ENCODE data around the gene PDLIM5.
"Not testable (repeated sequence)": the region's sequence is repeated elsewhere in the genome, so short reads cannot be mapped to it uniquely, and the experiment has no call there.

PDLIM5 gene

DNA sequence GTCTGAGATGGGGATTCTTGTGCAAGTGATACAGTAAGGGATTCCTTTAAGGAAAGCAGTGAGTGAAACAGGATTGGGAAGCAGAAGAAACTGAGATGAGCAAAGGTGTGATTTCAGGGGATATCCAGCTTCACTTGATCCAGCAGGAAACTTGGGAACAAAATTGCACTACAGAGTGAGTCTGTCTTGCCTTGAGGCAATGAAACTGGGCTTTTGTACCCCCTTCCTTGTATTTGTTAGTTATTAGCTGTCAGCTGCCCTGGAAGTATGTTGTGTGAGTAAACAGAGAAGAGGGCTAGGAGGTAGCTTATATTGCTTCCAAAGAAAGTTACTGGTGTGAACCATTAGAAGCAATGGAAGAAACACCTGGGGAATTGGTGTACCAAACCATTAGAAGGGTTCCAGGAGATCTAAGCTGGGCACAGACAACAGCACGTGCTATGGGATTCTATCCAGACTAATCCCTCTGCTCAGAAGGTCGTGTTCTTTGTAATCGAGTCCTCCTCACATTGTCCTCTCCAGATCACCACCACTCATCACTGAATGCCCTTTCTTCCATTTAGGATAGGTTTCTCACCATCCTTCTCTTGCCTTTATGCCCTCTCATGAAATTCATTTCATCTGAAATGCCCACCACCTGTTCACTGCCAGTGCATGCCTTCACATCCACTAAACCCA, 76.0 kb downstream of the PDLIM5 start:
- DNase-seq (ENCODE audit: low read depth, low spot score) = no peak

DNA sequence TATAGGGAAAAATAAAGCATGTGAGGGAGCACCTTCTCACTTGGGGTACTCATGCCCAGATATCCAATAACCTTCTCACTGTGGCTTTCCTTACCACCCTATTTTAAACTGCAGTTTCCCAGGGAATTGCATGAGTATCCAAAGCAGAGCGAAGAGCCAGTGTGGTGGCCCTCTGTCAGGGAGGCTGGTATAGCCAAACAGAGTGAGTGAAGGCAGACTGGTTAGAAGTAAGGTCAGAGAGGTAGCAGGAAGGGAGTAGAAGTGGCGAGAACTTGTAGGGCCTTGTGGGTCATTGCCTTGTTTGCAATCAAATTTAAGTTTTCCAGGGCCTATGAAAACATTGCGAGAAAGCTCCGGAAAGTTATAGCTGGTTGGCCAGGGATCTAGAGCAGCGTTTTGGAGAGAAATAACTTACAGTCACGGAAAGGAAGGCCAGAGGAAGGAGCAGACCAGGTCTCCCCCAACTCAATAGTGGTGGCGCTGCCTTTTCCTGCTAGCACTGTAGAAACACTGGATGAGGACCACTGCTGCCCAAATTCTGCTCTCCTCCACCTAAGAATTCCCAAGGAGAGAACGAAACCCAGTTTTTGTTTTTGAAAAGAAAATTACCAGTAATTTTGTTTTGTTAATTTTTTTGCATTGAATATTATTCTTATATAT, 77.2 kb downstream of the PDLIM5 start:
- no peak for DNase-seq (ENCODE audit: low read depth, low spot score)

DNA sequence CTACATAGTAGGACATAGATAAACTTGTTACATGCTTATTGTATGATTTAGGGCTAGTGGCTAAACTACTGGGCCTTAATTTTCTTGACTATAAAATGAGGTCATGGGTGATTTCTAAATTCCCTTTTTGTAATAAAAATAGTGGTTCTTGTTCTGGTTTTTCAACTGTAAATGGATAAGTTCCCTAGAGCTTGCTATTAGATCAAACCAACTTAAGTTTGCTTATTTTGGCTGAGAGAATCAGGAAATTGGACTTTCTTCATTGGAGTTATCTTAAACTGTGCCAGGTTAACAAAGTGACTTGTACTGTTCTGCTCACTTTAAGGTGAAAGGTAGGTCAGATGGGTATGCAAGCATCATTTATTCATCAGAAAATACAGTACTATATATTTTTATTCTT, 78.3 kb downstream of the PDLIM5 start:
- DNase-seq (ENCODE audit: low read depth, low spot score) = no peak

DNA sequence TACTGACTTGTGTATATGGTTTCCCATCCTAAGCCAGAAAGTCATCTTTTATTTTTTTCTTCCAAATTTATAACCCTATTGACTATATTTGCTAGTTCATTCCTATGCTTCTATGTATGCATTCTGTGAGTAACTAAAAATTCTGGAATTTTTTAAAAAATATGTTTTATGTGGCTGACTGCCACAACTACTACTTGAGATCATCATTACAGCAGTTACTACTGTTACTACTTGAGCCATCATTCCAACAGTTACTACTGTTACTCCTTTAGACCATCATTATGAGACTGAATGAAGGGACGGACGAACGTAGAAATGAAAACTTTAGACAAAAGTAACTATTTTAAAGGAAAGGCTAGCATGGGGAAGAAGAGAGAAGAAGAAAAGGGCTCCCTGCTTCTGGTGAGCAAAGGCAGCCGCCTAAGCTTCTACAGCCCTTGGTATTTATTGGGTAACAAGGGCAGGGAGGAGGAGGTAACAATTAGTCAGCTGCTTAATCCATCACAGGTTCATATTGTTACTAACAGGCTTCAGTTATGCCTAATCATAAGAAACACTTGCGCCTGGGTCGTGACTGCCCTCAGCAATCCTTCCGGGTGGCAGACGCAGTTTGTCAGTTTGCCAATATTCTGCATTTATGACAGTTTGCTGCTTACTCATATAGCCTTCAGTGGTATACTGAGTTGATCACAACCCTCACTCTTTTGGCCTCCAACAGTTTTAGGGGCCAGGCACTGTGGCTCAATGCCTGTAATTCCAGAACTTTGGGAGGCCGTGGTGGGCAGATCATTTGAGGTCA, 80.4 kb downstream of the PDLIM5 start:
- no peak for DNase-seq (ENCODE audit: low read depth, low spot score)

DNA sequence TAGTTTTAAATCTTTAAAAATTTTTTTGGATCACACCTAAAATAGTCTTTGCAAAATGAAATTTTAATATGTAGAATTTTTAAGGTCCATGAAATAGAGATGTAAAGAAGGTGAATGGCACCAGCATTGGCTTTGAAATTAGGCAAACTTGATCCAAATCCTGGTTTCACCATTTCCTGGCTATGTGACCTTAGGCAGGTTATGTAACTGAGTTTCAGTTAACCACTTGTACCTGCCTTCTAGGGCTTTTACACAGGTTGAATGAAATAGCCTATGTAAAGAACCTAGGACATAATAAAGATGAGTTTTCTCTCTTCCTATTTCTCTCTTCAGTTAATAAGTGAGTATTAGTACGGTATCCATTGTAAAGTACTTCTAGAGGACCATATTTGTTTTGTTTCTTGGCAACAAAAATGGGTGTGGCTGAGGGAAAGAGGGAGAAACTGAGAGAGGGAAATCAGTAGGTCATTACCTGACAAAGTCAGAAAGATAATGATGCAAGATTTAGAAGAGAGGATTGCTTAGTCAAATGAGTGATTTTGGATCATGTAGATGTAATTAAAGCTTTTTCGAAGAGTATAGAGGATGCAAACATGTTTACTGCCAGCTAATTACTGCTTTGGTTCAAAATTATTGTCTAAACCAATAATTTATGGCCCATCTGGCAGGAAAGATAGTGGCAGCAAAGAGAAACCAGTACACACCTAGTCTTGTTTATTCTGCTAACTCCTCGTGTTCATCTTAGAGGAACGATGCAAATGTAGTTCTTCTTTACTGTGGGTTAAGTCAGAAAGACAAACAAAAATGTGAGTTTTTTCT, 81.9 kb downstream of the PDLIM5 start:
- no peak for DNase-seq (ENCODE audit: low read depth, low spot score)

DNA sequence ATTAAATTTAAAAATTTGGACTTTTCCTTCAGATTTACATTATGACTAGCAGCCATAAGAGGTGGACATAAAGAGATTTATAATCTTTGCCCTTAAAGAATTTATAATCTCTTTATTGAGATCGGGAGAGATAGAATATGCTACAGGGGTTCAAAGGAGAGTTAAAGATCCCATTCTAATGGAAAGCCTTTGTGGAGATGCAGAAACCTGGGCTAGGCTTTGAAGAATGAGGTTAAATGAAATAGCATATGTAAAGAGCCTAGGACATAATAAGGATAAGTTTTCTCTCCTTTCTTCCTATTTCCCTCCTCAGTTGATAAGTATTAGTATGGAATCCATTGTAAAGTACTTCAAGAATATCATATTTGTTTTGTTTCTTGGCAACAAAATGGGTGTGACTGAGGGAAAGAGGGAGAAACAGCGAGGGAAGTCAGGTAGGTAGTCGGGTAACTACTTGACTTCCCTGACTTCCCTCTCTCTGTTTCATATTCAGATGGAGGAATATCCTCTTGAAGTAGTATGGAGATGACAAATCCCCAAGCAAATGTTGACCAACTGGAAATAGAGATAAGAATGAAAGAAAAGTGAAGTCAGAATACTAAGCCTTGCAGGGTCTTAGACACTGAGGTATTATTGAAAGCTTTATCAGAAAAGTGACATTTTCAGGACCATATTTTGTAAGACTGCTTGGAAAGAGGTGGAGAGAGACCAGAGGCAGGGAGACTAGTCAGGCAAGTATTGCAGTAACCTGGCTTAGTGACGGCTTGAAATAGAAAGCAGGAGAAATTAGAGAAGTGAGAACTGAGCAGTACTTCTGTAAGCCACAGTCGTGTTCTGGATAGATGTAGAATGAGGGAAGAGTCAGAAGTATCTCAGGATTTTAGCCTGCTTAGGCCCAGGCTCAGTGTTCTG, 82.9 kb downstream of the PDLIM5 start:
- DNase-seq (ENCODE audit: low read depth, low spot score) = no peak

DNA sequence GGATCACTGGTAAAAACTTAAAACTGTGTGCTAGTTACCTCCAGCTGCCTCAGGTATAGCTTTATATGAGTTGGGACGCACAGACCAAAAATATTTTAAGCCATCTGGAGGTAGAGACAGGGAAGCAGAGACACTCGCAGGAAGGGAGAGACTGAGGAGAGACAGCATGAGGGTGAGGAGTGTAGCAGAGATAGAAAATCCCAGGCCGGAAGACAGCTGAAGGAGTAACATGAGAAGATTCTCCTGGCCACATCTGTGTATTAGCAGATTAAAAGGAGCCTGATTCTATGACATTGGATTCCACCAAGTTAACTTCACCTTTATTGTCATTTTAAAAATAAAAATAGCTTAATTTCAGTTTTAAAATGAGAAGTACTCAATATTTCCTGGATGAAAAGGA, 84.3 kb downstream of the PDLIM5 start:
- DNase-seq (ENCODE audit: low read depth, low spot score) = no peak

DNA sequence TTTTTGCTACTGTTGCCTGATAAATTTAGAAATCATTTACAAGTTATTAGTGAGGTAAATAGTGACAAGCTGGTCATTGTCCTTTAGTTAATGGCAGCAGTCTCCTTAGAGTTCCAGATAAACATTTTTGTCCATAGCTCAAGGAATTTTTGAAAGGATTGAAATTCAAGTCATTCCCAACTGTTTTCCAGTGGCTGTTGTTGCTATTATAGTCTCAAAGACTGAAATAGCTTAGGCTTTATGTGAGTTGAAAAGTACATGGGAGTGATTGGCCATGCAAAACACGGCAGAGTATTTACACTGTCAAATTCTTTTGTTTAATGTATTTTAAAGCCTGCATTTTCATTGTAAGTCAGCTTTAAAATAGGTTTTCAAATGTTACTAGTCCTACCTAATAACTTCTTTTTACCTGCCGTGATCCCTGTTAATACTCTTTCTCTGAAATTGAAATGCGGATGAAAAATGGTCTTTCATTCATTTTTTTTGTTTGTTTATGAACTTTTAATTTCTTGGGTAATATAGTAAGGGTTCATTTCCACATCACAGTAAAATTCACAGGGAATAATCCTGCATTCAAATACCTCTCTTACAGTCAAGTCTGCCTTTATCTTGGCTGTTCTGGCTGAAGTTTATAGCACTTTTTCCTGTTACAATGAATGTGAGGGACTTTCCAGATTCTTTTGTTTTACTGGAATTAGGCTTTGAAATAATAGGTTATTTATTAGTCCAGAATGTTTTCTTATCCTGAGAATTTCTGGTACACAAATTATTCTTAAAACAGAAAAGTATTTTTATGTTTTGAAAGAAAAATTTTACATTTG, 85.1 kb downstream of the PDLIM5 start:
- DNase-seq (ENCODE audit: low read depth, low spot score) = no peak

DNA sequence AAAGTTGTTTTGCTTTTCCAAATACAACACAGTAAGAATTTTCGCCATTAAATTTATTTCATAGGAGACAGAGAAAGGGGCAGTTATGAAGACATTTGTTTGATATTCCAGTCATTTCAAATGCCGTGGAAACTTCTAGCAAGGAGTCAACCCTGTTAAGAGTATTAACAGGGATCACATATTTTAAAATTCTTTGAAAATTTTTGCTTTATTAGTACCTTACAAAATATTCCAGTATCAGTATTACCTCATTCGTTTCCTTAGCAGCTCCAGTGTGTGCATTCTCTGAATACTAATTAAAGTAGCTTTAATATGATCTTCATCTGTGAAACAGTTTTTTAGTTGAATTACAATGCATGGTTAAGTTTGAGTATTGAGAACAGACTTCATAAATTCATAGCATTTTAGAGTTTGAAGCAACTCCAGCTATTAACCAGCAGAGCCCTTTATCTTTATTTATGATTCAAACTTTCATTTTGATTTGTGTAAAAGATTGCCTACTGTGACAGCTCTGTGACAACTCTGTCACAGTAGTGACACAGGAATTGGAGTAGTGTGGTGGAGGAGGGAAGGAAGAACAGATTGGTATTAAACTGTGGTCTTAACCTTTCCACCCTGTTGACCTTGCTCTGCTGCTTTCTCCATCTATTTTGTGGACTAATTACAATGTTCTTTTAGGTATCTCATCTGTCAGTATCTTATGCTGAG, 86.3 kb downstream of the PDLIM5 start:
- DNase-seq (ENCODE audit: low read depth, low spot score) = no peak

DNA sequence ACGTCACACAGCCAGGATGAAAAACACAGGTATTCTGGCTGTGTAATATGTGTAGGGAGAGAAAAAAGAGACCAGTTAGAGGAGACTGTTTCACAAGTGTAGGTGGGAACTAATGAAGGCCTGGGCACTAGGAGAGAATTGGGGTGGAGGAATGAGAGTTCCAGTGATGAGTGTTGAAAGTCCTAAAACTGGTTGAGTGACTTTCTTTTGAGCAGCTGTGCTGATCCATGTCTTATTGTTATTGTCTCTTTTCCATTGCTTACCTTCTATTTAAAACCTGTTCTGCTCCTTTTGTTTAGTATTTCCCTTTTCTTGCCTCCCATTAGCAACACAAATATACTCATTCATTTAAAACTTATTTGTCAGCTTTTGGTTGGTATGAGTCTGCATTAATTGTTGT, 88.7 kb downstream of the PDLIM5 start:
- DNase-seq (ENCODE audit: low read depth, low spot score) = no peak

DNA sequence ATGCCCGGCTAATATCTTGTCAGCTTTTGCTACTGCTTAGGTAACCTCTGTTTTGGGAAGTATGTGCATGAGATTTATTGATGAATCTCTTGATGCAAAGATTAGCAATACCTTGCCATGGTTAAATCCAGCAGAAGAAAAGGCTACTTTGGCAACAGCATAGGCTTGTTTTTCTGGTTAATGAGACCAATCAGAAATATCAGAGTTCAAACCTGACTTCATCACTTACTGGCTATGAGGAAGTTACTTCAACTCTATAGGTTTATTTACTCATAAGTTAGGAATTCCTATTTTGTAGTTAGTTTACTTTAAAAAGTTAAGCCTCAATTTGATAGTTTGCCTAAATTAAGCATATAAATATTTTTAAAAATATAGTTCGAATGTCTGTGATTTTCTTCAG, 93.1 kb downstream of the PDLIM5 start:
- DNase-seq (ENCODE audit: low read depth, low spot score) = no peak

DNA sequence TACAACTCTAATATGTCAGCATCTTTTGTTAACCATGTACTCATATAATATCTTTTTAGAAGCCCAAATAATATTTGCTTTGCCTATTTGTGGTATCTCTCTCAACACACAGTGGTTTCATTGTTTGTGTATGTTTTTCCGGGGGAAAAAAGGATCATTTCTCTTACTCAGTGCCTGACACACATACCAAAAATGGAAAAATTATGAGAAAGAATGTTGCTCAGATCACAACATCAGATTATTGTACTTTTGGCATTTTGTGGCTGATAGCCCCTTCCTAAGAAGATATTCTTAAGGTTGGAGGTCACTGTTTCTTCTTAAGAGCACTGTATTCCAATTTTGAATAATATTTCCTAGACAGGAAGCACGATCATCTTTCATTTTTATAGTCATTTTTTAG, 93.6 kb downstream of the PDLIM5 start:
- DNase-seq (ENCODE audit: low read depth, low spot score) = no peak

DNA sequence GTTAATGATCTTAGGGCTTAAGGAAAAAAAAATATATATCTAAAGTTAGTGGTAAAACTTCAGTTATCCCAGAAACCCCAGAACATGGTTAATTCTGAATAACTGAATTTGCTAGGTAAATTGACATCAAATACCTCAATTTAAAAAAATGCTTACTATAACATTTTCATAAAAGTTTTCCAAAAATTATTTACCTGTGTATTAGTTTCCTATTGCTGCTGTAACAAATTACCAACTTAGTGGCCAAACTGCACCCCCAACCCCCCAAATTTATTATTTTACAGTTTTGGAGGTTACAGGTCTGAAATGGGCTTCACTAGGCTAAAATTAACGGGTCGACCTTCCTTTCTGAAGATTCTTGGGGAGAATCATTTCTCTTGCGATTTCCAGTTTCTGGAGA, 95.2 kb downstream of the PDLIM5 start:
- no peak for DNase-seq (ENCODE audit: low read depth, low spot score)

DNA sequence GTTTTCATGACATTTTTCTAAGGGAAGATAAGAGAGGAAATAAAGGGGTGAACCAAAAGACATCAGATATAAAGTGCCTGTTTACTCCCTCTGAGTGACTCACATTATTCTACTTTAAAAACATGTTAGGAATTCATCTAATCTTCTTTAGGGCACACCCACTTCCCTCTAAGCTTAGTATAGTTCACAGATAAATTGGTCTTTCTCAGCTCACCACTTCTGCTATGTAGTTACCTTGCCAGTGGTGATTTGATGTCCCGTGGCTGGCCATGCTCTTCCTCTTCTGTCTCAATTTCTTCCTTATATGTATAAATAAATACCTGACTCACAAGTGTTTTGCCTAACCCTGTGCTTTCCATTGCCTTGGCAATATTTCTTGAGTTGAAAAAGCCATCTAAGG, 96.8 kb downstream of the PDLIM5 start:
- no peak for DNase-seq (ENCODE audit: low read depth, low spot score)

DNA sequence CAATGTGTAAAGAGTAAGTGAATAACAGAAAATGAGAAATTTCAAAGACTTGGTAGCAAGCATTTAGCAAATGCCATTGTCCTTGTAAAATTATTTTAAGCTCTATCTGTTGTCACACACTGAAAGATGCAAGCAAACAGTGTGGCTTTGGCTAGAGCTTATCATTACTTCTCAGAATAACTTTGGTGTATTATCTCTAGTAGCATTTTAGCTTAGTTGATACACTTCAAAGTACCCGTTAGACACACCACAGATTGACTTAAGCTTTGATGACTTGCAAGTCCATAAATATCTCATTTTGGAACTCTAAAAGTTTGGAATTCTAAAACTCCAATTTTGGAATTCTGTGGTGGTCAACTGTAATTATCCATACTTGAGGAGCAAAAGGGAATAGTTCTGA, 98.6 kb downstream of the PDLIM5 start:
- no peak for DNase-seq (ENCODE audit: low read depth, low spot score)

DNA sequence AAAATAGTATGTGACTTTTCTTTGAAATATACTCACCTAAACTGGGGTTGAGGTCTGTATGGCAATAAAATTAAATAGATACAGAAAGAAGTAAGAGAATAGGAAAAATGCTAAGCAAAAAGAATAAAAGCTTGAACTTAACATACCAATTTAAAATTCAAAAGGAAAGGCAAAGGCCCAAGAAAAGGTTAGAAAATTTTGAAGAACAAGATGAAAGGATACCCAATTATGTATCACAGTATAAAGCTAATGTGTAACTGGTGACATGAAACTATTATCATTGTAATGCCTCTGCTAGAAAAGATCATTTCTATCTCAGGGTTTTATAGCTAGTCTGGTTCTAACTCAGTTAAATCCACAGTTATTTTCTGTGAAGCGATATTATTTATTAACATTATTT, 99.1 kb downstream of the PDLIM5 start:
- no peak for DNase-seq (ENCODE audit: low read depth, low spot score)

DNA sequence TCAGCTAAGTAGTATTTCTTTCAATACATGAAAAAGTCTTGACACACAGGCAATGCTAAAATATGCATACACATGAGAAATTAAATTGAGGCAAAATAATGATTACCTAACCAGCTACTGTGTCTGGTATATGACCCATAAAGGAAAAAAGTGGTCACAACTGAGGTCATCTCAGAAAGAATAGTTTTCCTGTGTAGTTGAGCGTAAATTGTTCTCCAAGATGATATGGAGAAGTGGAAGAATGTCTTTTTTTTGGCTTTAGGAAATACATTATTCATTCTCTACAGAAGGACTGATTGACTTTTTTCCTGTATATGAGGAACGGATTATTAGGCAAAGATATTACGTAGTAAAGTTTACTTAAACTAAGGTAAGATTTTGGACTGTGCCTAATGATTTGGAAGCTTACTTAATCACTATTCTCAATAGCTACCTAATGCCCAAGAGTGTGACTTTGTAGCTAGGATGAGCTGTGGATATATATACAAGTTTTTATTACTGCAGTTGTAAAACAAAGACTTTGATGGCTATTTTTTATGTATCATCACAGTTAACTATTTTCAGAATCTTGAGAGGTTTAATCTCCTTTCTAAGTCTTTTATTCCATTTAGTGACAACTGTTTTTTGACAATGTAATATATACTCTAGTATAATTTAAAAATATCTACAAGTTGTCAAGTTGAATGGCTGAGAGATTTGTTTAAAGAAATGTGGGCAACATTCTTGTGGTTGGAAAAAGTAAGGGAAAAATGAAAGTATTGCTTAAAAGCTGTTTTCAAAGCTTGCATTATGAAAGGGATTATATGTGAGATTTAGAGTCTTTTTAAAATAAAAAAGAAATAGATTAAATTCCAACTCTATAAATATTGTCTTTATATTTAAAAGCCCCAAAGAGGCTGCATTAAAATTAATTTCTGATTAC, 100.2 kb downstream of the PDLIM5 start:
- no peak for DNase-seq (ENCODE audit: low read depth, low spot score)

DNA sequence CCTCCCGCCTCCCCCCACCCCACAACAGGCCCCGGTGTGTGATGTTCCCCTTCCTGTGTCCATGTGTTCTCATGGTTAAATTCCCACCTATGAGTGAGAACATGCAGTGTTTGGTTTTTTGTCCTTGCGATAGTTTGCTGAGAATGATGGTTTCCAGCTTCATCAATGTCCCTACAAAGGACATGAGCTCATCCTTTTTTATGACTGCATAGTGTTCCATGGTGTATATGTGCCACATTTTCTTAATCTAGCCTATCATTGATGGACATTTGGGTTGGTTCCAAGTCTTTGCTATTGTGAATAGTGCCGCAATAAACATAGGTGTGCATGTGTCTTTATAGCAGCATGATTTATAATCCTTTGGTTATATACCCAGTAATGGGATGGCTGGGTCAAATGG, 104.3 kb downstream of the PDLIM5 start:
- DNase-seq (ENCODE audit: low read depth, low spot score) = not testable (repeated sequence)
